Measurements from ENCODE around the gene RAG2.

GRCh38 chr11:36609383-36609782 lies 11.3 kb upstream of the RAG2 start:
- no peak for TF ChIP-seq YY1 (IDR thresholded peaks at IDR 0.05; ENCODE audit: insufficient read depth, insufficient read length)
- no peak for TF ChIP-seq SUZ12 (IDR thresholded peaks at IDR 0.05; ENCODE audit: extremely low read depth, insufficient read depth, insufficient read length)
- no peak for TF ChIP-seq ZNF274 (IDR thresholded peaks at IDR 0.05; ENCODE audit: low read depth, low read length)

Measured in NT2/D1 (cell line).